Stomach (tissue), 9 donors: ENCODE measurements around the gene RFX4. TPM values are rescaled to one million over a fixed set of nuclear protein-coding genes. Genes with fewer than 3 reads are reported as not detected.

Experiments
- DNase-seq, 2 donors: peaks; one replicate each; pipeline versions ENCODE4 v3.0.0 to v3.0.0-alpha.2; 2013 to 2019
- H3K27ac ChIP-seq, 5 donors: fragments of 200-600 bp in 4 of 5; sonication (generic) in 4 of 5; one replicate each; pipeline ENCODE4 v1.5.1; 2013 to 2019; ENCODE audit warnings: mild to moderate bottlenecking in 1 of 5, moderate library complexity in 1 of 5
- H3K27me3 ChIP-seq, 3 donors: fragments of 200-600 bp; sonication (generic); one replicate each; pipeline ENCODE4 v1.5.1; 2017 to 2019; ENCODE audit warnings: mixed run types in 1 of 3
- H3K36me3 ChIP-seq, 4 donors: fragments of 200-600 bp; sonication (generic); 1 replicate in 3 of 4; 2 replicates in 1 of 4; pipeline ENCODE4 v1.5.1; 2016 to 2019
- H3K4me1 ChIP-seq, 4 donors: fragments of 200-600 bp; sonication (generic); one replicate each; pipeline ENCODE4 v1.5.1; 2016 to 2019
- H3K4me3 ChIP-seq, 4 donors: fragments of 200-600 bp; sonication (generic) in 3 of 4; one replicate each; pipeline ENCODE4 v1.5.1; 2016 to 2019; ENCODE audit warnings: mild to moderate bottlenecking in 1 of 4
- H3K9me3 ChIP-seq, 4 donors: fragments of 200-600 bp; sonication (generic); one replicate each; pipeline ENCODE4 v1.5.1; 2016 to 2019
- EP300 ChIP-seq: sonication (generic); formaldehyde crosslinking; IDR thresholded peaks from one replicate; pipeline ENCODE4 v1.6.1; 2017; ENCODE audit warnings: antibody characterized with exemption
- POLR2A ChIP-seq, 4 donors: fragments of 450-650 bp; IDR thresholded peaks; one replicate each; pipeline ENCODE4 v1.6.1; 2016; ENCODE audit warnings: antibody characterized with exemption in 4 of 4, control low read depth in 2 of 4, mild to moderate bottlenecking in 1 of 4, moderate library complexity in 1 of 4
- POLR2AphosphoS5 ChIP-seq, 3 donors: sonication (generic); formaldehyde crosslinking; IDR thresholded peaks; one replicate each; pipeline ENCODE4 v1.6.1; 2016; ENCODE audit warnings: antibody characterized with exemption in 3 of 3
- WGBS, 5 donors: extraction: QIAGEN DNeasy Blood & Tissue Kit in 3 of 5; methylation state at CpG; one replicate each; pipeline versions ENCODE4 v1.1.5 to v1.1.7; 2013 to 2018; 5-methylcytosine and 5-hydroxymethylcytosine counted together
- intact Hi-C: fragments of 100-400 bp; cut with DNase I; formaldehyde crosslinking; loops from one replicate; pipeline ENCODE4 v1.15.1; 2023; ENCODE audit warnings: low total_unique reads
- polyA plus RNA-seq, 3 donors: library from polyadenylated mRNA; stranded (reverse); fragments of 200-250 nt; gene quantifications; one replicate each; pipeline ENCODE4 v1.2.3, GENCODE V29; 2013
- total RNA-seq, 5 donors: library from RNA; depleted of rRNA; stranded (reverse); fragments of >200 nt; gene quantifications; one replicate each; pipeline versions ENCODE4 v1.1.0 to v1.2.3, GENCODE V29; 2014 to 2016
- TF ChIP-seq, protein P1 (sequence below), 7 experiments: fragments of 450-650 bp in 4 of 7; fragments of 200-600 bp in 3 of 7; sonication (generic) in 3 of 7; IDR thresholded peaks; one replicate each; pipeline ENCODE4 v1.5.1; 2016 to 2019; ENCODE audit warnings: antibody characterized with exemption in 7 of 7, control low read depth in 2 of 7, mild to moderate bottlenecking in 1 of 7
- donor health status: healthy with polysubstance abuse.
- donor health status: Bipolar disorder and iron deficiency.
- donor health status: healthy.

RFX4 gene
- total and polyA plus RNA-seq, 8 donors: not detected

DNA sequence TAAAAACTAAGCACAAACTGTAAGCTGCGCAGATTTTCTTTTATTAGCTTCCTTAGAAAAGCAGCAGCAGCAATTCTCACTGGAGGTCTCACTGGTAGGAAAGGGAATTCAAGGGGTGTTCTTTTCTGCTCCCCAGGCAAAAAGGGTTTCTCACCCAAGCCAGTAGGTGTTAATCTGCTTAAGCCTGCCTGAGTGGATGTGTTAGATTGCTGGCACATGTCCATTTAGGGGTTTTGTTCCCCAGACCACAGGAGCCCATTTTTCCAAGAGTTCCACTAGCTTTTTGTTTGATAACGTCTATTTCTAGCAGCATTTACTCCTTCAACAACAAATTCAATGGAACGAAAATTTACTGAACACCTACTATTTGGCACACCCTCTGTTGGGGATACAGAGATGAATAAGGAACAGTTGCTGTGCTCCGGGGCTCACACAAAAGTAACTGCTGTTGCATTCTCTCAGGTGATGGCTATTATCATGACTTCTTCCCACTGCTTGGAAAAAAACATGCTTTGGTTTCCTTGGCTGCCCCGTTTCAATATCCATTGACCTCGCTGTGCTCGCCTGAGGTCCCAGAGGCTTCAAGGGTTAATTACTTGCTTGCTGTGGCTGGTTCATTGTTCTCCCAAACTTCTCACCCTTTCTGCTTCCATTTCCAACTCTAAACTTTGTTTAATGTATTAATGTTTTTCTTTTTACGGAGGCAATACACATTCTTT, 160.6 kb downstream of the RFX4 start:
- H3K4me1 ChIP-seq: peaks cover 0 to 5% (median 0%) of the 10 kb centered on the region in 4 donors
- H3K27me3 ChIP-seq: peaks cover 0 to 23% (median 0%) of the 10 kb centered on the region in 3 donors
- no peak for TF ChIP-seq EP300
- H3K9me3 ChIP-seq: no peaks in the 10 kb centered on the region
- H3K4me3 ChIP-seq: no peak overlapping the region
- 46 to 53% (median 47%) methylated on average over 8 of the region's 8 CpGs for WGBS, 5 donors
- no peaks in the 10 kb centered on the region for H3K36me3 ChIP-seq
- no peak for DNase-seq
- intact Hi-C loops: no loop called here
- H3K27ac ChIP-seq: no peak overlapping the region

DNA sequence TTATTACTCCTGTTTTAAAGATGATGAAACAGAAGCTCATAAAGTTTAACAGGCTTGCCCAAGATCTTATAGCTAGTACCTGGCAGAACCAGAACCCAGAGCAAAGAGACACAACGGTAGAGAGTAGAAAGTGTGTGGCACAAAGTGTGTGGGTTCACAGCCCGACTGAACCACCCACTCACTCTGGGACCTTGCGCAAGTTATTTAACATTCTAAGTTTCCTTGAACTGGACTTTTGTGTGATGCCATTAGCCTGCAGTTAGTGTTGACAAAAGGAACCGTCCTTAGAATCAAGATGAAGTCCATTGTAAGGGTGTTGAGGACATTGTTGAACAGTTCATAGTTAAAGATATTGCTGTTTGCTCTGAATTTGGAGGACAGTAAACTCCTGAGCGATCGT, 161.8 kb downstream of the RFX4 start:
- Histone ChIP-seq H3K9me3 (no peaks in the 10 kb centered on the region), H3K4me1 (peaks cover 0 to 1% (median 0%) of the 10 kb centered on the region in 4 donors), H3K27ac (no peak overlapping the region), H3K4me3 (no peak overlapping the region), H3K36me3 (no peaks in the 10 kb centered on the region), H3K27me3 (peaks cover 0 to 23% (median 0%) of the 10 kb centered on the region in 3 donors)
- TF ChIP-seq POLR2A (IDR thresholded peaks at IDR 0.05) (no peak), POLR2AphosphoS5 (IDR thresholded peaks at IDR 0.05) (no peak), EP300 (no peak)
- TF ChIP-seq, protein P1, sequence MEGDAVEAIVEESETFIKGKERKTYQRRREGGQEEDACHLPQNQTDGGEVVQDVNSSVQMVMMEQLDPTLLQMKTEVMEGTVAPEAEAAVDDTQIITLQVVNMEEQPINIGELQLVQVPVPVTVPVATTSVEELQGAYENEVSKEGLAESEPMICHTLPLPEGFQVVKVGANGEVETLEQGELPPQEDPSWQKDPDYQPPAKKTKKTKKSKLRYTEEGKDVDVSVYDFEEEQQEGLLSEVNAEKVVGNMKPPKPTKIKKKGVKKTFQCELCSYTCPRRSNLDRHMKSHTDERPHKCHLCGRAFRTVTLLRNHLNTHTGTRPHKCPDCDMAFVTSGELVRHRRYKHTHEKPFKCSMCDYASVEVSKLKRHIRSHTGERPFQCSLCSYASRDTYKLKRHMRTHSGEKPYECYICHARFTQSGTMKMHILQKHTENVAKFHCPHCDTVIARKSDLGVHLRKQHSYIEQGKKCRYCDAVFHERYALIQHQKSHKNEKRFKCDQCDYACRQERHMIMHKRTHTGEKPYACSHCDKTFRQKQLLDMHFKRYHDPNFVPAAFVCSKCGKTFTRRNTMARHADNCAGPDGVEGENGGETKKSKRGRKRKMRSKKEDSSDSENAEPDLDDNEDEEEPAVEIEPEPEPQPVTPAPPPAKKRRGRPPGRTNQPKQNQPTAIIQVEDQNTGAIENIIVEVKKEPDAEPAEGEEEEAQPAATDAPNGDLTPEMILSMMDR (IDR thresholded peaks at IDR 0.05): no peak
- WGBS, 5 donors: 54 to 69% (median 58%) methylated on average over 6 of the region's 6 CpGs
- no peak for DNase-seq
- intact Hi-C loops: no loop called here

DNA sequence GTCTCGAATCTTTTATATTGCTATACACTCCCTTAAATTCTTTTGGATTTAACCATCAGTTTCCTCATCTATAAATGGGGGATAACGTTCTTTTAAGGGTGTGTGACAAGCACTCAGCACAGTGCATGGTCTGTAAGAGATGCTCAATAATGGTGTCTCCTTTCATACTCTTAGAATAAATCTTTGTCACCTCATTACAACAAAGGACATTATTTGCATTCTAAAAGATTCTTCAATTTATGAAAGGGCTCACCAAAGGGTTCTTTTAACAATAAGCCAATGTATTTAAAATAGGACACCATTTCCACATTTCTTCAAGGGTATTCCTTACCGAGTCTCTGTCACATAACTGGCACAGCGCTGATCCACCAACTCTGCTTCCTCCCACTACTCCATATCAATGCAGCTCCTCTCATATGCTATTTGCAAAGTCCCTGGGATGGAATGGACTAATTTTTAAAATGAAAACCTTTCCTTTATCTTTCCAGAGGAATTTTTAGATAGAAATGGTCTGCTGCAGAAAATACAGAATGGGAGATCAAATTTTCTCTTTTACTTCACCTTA, 162.5 kb downstream of the RFX4 start:
- TF ChIP-seq EP300 (no peak), POLR2AphosphoS5 (IDR thresholded peaks at IDR 0.05) (no peak), POLR2A (IDR thresholded peaks at IDR 0.05) (no peak)
- TF ChIP-seq, protein P1 (IDR thresholded peaks at IDR 0.05): no peak
- Histone ChIP-seq H3K4me3 (no peak overlapping the region), H3K27ac (no peak overlapping the region), H3K4me1 (no peaks in the 10 kb centered on the region), H3K27me3 (peaks cover 0 to 23% (median 0%) of the 10 kb centered on the region in 3 donors), H3K36me3 (no peaks in the 10 kb centered on the region), H3K9me3 (no peaks in the 10 kb centered on the region)
- 79 to 89% (median 83%) methylated on average over 4 of the region's 4 CpGs for WGBS, 5 donors
- intact Hi-C loops: no loop called here
- DNase-seq: no peak

DNA sequence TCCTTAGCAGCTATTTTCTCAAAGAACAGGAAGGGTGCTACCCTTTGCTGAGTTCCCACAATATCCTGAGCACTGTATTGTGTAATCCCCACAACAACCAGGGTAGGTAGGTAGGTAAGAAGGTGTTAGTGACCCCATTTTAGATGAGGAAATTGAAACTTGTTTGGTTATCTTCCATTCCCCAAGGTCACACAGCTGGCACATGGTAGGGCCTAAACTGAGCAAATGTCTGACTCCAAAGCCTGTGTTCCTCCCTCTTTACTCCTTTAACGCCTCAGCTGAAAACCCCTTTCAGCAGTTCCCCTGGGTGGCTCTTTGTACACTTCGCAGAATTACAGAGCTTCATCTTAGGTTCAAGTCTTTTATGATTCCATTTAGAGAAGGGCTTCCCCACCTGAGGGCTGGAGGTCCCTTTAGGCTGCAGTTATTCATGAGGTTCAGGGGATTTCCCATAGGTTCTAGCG, 165.2 kb downstream of the RFX4 start:
- Histone ChIP-seq H3K4me3 (no peak overlapping the region), H3K27ac (no peak overlapping the region), H3K27me3 (peaks cover 0 to 20% (median 0%) of the 10 kb centered on the region in 3 donors), H3K36me3 (no peaks in the 10 kb centered on the region), H3K9me3 (no peaks in the 10 kb centered on the region), H3K4me1 (no peaks in the 10 kb centered on the region)
- 84 to 88% (median 87%) methylated on average over 3 of the region's 3 CpGs for WGBS, 5 donors
- TF ChIP-seq, protein P1 (IDR thresholded peaks at IDR 0.05): no peak
- TF ChIP-seq EP300: no peak
- TF ChIP-seq POLR2A (IDR thresholded peaks at IDR 0.05): no peak
- TF ChIP-seq POLR2AphosphoS5 (IDR thresholded peaks at IDR 0.05): no peak
- intact Hi-C loops: no loop called here
- DNase-seq: no peak

DNA sequence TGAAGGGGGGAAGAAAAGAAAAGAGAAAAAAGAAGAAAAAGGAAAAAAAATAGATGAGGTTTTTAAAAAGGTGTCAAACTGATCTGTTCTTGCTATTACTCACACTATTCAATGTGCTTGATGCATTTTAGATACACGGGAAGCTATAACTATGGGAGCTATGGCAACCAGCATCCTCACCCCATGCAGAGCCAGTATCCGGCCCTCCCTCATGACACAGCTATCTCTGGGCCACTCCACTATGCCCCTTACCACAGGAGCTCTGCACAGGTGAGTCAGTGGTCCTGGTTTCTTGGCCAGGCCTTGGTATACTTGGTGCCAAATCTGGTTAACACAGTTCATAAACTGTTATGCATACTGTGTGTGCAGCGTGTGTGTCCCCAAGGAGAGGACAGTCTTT, 167.7 kb downstream of the RFX4 start:
- H3K36me3 ChIP-seq: no peaks in the 10 kb centered on the region
- intact Hi-C loops: no loop called here
- no peak for DNase-seq
- H3K4me1 ChIP-seq: no peaks in the 10 kb centered on the region
- WGBS, 5 donors: 74 to 86% (median 82%) methylated on average over 3 of the region's 3 CpGs
- H3K4me3 ChIP-seq: no peak overlapping the region
- H3K27ac ChIP-seq: no peak overlapping the region
- no peaks in the 10 kb centered on the region for H3K9me3 ChIP-seq
- H3K27me3 ChIP-seq: peaks cover 0 to 1% (median 0%) of the 10 kb centered on the region in 3 donors
- TF ChIP-seq EP300: no peak
- TF ChIP-seq, protein P1 (IDR thresholded peaks at IDR 0.05): no peak
- no peak for TF ChIP-seq POLR2A (IDR thresholded peaks at IDR 0.05)
- TF ChIP-seq POLR2AphosphoS5 (IDR thresholded peaks at IDR 0.05): no peak
